Mucosa of descending colon (tissue), 3 donors: ENCODE measurements around the gene ZNF385C. TPM values are rescaled to one million over a fixed set of nuclear protein-coding genes. Genes with fewer than 3 reads are reported as not detected.

ENCODE experiments used
- ATAC-seq: fragments of 200-7000 bp; cut with Tn5 transposase; one replicate; pipeline ENCODE4 v1.9.1; 2020; ENCODE audit warnings: mild to moderate bottlenecking, moderate library complexity
- DNase-seq, 3 donors: peaks; one replicate each; pipeline ENCODE4 v3.0.0-alpha.2; 2020
- H3K36me3 ChIP-seq: fragments of 200-600 bp; one replicate; pipeline ENCODE4 v1.8.0; 2021; ENCODE audit warnings: low read depth, mild to moderate bottlenecking
- H3K4me1 ChIP-seq: fragments of 200-600 bp; one replicate; pipeline ENCODE4 v1.8.0; 2021; ENCODE audit warnings: low read depth, mild to moderate bottlenecking
- H3K4me3 ChIP-seq: fragments of 200-600 bp; one replicate; pipeline ENCODE4 v1.8.0; 2021; ENCODE audit warnings: mild to moderate bottlenecking
- H3K9me3 ChIP-seq: fragments of 200-600 bp; one replicate; pipeline ENCODE4 v1.8.0; 2021; ENCODE audit warnings: mild to moderate bottlenecking
- intact Hi-C, 2 donors: fragments of 100-400 bp; cut with DNase I in 1 of 2; cut with micrococcal nuclease in 1 of 2; formaldehyde crosslinking; loops; one replicate each; pipeline versions ENCODE4 v1.11.0 to v1.11.1; 2022; cut with DNase I, micrococcal nuclease
- total RNA-seq, 3 donors: library from RNA; stranded (reverse); fragmentation: NEBNext Ultra II Directional in 2 of 3; extraction: Animal tissue kit (Norgen Biotek cat#: 25700) in 2 of 3; gene quantifications; one replicate each; pipeline versions ENCODE4 v1.2.1 to v1.2.4, GENCODE V29; 2021 to 2023
- TF ChIP-seq, protein P1 (sequence below): fragments of 200-600 bp; IDR thresholded peaks from one replicate; pipeline ENCODE4 v1.8.0; 2022; ENCODE audit warnings: antibody characterized with exemption, mild to moderate bottlenecking
- donor health status: DM: no; HTN: no; CAD: no; lungs with moderate emphysema.
- donor health status: DM: no; HTN: no; CAD: no.
- donor health status: DM: no; HTN: yes; CAD: no.

Gene ZNF385C
- total RNA-seq, 3 donors from 2014 or later = 0.41 to 0.96 (median 0.58) TPM

DNA sequence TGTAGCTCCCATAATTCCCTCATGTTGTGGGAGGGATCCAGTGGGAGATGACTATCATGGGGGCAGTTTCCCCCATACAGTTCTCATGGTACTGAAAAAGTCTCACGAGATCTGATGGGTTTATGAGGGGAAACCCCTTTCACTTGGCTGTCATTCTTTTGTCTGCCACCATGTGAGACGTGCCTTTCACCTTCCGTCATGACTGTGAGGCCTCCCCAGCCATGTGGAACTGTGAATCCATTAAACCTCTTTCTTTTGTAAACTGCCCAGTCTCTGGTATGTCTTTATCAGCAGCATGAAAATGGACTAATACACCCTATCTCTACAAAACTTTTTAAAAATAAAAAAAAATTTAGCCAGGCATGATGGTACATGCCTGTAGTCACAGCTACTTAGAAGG, 41.6 kb downstream of the ZNF385C start:
- no peak for ATAC-seq
- H3K36me3 ChIP-seq = no peaks in the 10 kb centered on the region
- H3K4me1 ChIP-seq = no peaks in the 10 kb centered on the region
- DNase-seq = no peak
- H3K9me3 ChIP-seq = no peaks in the 10 kb centered on the region
- intact Hi-C loops = no loop called here
- H3K4me3 ChIP-seq = no peak overlapping the region
- TF ChIP-seq, protein P1, sequence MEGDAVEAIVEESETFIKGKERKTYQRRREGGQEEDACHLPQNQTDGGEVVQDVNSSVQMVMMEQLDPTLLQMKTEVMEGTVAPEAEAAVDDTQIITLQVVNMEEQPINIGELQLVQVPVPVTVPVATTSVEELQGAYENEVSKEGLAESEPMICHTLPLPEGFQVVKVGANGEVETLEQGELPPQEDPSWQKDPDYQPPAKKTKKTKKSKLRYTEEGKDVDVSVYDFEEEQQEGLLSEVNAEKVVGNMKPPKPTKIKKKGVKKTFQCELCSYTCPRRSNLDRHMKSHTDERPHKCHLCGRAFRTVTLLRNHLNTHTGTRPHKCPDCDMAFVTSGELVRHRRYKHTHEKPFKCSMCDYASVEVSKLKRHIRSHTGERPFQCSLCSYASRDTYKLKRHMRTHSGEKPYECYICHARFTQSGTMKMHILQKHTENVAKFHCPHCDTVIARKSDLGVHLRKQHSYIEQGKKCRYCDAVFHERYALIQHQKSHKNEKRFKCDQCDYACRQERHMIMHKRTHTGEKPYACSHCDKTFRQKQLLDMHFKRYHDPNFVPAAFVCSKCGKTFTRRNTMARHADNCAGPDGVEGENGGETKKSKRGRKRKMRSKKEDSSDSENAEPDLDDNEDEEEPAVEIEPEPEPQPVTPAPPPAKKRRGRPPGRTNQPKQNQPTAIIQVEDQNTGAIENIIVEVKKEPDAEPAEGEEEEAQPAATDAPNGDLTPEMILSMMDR = no peak

DNA sequence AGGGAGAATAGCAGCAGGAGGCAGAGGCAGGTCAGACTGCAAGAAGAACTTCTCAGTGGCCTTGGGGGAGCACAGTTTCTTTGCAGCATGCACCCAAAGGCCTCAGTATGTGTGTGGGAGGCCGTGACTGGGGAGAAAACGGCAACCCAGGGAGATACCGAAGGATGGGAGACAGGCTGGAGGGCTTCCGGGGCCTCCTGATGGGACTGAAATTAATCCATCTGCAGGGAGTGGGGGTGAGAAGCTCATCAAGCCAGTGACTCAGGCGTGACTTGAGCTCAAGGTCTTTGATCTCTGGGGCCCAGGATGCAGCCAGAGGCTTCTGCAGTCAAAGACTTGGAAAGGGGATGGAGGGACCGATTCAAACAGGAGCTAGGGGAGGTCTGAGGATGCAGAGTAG, 42.8 kb downstream of the ZNF385C start:
- no peaks in the 10 kb centered on the region for H3K9me3 ChIP-seq
- ATAC-seq = no peak
- H3K4me3 ChIP-seq = no peak overlapping the region
- TF ChIP-seq, protein P1 = no peak
- intact Hi-C loops = no loop called here
- peaks cover 5% of the 10 kb centered on the region for H3K4me1 ChIP-seq
- H3K36me3 ChIP-seq = no peaks in the 10 kb centered on the region
- no peak for DNase-seq

DNA sequence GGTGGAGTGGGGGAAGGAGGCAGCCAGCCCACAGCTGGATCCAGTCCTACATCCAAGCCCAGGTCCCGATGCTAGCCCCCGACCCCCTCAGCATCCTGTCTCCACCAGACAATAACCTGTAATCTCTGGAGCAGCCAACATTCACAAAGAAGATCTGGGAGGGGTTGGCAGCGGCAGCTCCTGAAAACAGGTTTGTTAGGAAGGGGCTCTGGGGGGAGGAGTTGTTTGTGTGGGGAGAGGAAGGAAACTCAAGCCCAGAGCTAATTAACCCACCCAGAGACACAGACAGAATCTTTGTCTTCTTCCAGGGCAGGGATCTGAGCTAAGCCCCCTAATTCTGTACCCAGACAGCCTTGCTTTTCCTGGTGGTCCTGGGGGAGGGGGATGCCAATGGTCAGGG, 43.2 kb downstream of the ZNF385C start:
- intact Hi-C loops = no loop called here
- TF ChIP-seq, protein P1 = no peak
- Histone ChIP-seq H3K36me3 (no peaks in the 10 kb centered on the region), H3K9me3 (no peaks in the 10 kb centered on the region), H3K4me1 (peaks cover 7% of the 10 kb centered on the region), H3K4me3 (no peak overlapping the region)
- DNase-seq (no peak), ATAC-seq (no peak)

DNA sequence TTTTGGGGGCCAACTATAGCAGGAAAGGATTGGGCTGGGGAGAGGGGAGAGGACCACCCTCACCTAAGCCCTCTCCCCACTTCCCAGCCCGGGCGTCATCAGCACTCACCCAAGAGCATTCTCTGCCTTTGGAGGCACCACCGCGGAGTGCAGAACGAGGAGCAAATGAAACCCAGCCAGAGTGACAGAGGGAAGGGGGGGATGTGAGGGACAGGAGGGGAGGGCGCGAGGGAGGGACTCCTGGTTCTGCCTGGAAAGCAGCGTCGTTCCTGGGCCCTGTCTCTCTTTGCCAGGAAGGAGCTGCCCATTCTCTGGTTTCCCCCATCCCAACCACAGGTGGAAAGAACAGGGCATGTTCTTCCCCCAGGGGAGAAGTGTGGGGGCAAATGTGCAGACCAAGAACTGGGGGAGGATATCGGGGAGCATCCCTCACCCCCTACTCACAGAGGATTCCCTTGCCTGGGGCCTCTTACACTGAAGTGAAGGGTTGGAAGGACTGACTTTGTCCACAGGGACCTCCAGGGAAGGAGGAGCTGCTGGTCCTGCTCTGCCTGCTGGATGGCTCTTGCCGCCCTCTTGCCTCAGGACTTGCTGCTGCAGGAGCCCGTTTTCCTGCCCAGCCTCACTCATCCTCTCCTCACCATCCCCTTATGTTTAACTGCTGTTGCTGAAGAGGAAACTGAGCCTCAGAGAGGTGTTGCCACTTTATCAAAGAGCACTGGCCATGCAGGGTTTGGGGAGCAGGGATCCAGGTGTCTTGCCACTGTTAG, 44.4 kb downstream of the ZNF385C start:
- H3K36me3 ChIP-seq = no peaks in the 10 kb centered on the region
- no peak for ATAC-seq
- peaks cover 12% of the 10 kb centered on the region for H3K4me1 ChIP-seq
- H3K4me3 ChIP-seq = no peak overlapping the region
- no peaks in the 10 kb centered on the region for H3K9me3 ChIP-seq
- TF ChIP-seq, protein P1 = no peak
- intact Hi-C loops = no loop called here
- DNase-seq = no peak

- Histone ChIP-seq H3K4me3 (no peak overlapping the region), H3K4me1 (peaks cover 12% of the 10 kb centered on the region), H3K36me3 (no peaks in the 10 kb centered on the region), H3K9me3 (no peaks in the 10 kb centered on the region)
- no peak for DNase-seq
- intact Hi-C loops = no loop called here
- TF ChIP-seq, protein P1 = no peak
- no peak for ATAC-seq
Observed at GRCh38 chr17:42052346-42052877, 45.9 kb downstream of the ZNF385C start.
